ENCODE data around the gene HLF. TPM values are rescaled to one million over a fixed set of nuclear protein-coding genes. Genes with fewer than 3 reads are reported as not detected.

The HLF gene
- total RNA-seq, 1 donor from 2014 or later: 0.32 TPM

DNA sequence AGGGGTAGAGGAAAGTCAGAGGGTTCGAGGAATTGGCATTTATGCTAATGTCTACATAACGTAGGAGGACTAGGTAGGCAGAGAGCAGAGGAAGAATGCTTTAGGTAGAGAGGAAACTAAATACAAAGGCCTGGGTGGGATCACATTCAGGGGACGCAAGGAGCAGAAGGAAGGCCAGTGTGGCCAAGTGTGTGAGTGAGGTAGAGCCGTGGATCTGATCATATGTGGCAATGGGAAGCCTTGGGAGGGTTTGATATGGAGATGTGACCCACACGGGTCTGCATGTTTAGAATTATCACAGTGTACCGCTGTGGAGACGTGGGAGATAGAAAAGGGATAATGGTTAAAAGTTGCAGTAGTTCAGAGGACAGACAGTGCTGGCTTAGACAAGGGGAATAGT, 43.1 kb downstream of the HLF start:
- peaks cover 2% of the 10 kb centered on the region for H3K27me3 Mint-ChIP-seq (ENCODE audit: unreplicated experiment)
- DNase-seq: no peak
- TF ChIP-seq, protein P1, sequence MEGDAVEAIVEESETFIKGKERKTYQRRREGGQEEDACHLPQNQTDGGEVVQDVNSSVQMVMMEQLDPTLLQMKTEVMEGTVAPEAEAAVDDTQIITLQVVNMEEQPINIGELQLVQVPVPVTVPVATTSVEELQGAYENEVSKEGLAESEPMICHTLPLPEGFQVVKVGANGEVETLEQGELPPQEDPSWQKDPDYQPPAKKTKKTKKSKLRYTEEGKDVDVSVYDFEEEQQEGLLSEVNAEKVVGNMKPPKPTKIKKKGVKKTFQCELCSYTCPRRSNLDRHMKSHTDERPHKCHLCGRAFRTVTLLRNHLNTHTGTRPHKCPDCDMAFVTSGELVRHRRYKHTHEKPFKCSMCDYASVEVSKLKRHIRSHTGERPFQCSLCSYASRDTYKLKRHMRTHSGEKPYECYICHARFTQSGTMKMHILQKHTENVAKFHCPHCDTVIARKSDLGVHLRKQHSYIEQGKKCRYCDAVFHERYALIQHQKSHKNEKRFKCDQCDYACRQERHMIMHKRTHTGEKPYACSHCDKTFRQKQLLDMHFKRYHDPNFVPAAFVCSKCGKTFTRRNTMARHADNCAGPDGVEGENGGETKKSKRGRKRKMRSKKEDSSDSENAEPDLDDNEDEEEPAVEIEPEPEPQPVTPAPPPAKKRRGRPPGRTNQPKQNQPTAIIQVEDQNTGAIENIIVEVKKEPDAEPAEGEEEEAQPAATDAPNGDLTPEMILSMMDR (IDR thresholded peaks at IDR 0.05; ENCODE audit: partially characterized antibody, unreplicated experiment): no peak
- no peaks in the 10 kb centered on the region for H3K4me1 Mint-ChIP-seq (ENCODE audit: low read depth, unreplicated experiment)
- H3K36me3 Mint-ChIP-seq (ENCODE audit: unreplicated experiment): no peaks in the 10 kb centered on the region
- no peak overlapping the region for H3K27ac Mint-ChIP-seq (ENCODE audit: unreplicated experiment)
- peaks cover 2% of the 10 kb centered on the region for H3K9me3 Mint-ChIP-seq (ENCODE audit: unreplicated experiment)
- H3K4me3 Mint-ChIP-seq (ENCODE audit: unreplicated experiment): no peak overlapping the region

- Mint-ChIP-seq H3K27me3 (ENCODE audit: unreplicated experiment) (peaks cover 2% of the 10 kb centered on the region), H3K36me3 (ENCODE audit: unreplicated experiment) (no peaks in the 10 kb centered on the region), H3K27ac (ENCODE audit: unreplicated experiment) (no peak overlapping the region), H3K4me3 (ENCODE audit: unreplicated experiment) (no peak overlapping the region), H3K4me1 (ENCODE audit: low read depth, unreplicated experiment) (no peaks in the 10 kb centered on the region), H3K9me3 (ENCODE audit: unreplicated experiment) (peaks cover 2% of the 10 kb centered on the region)
- TF ChIP-seq, protein P1 (IDR thresholded peaks at IDR 0.05; ENCODE audit: partially characterized antibody, unreplicated experiment): no peak
- no peak for DNase-seq
Measured at GRCh38 chr17:55308613-55309391, 44.0 kb downstream of the HLF start.

DNA sequence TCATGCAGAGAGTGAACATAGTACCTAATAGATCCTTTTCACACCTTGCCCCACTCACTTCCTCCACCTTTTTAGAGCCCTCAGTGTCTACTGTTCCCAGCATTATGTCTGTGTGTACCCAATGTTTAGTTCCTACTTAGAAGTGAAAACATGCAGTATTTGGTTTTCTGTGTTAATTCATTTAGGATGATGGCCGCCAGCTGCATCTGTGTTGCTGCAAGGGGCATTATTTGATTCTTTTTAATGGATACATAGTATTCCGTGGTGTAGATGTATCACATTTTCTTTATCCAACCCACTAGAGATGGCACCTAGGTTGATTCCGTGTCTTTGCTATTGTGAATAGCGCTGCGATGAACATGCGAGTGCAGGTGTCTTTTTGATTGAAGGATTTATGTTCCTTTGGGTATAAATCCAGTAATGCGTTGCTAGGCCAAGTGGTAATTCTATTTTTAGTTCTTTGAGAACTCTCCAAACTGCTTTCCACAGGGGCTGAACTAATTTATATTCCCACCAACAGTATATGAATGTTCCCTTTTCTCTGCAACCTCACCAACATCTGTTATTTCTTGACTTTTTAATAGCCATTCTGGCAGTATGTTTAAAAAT, 47.1 kb downstream of the HLF start:
- Mint-ChIP-seq H3K27me3 (ENCODE audit: unreplicated experiment) (peaks cover 2% of the 10 kb centered on the region), H3K4me3 (ENCODE audit: unreplicated experiment) (no peak overlapping the region), H3K36me3 (ENCODE audit: unreplicated experiment) (no peaks in the 10 kb centered on the region), H3K9me3 (ENCODE audit: unreplicated experiment) (no peaks in the 10 kb centered on the region), H3K27ac (ENCODE audit: unreplicated experiment) (no peak overlapping the region), H3K4me1 (ENCODE audit: low read depth, unreplicated experiment) (no peaks in the 10 kb centered on the region)
- no peak for DNase-seq
- TF ChIP-seq, protein P1 (IDR thresholded peaks at IDR 0.05; ENCODE audit: partially characterized antibody, unreplicated experiment): no peak

- no peaks in the 10 kb centered on the region for H3K9me3 Mint-ChIP-seq (ENCODE audit: unreplicated experiment)
- no peaks in the 10 kb centered on the region for H3K27me3 Mint-ChIP-seq (ENCODE audit: unreplicated experiment)
- H3K4me1 Mint-ChIP-seq (ENCODE audit: low read depth, unreplicated experiment): no peaks in the 10 kb centered on the region
- TF ChIP-seq, protein P1 (IDR thresholded peaks at IDR 0.05; ENCODE audit: partially characterized antibody, unreplicated experiment): no peak
- H3K4me3 Mint-ChIP-seq (ENCODE audit: unreplicated experiment): no peak overlapping the region
- H3K27ac Mint-ChIP-seq (ENCODE audit: unreplicated experiment): no peak overlapping the region
- H3K36me3 Mint-ChIP-seq (ENCODE audit: unreplicated experiment): no peaks in the 10 kb centered on the region
- DNase-seq: no peak
Measured at GRCh38 chr17:55312852-55313251, 48.1 kb downstream of the HLF start.

All from glutamatergic neuron (in vitro differentiated cells).